ENCODE results near the gene LRRC8E. TPM values are rescaled to one million over a fixed set of nuclear protein-coding genes. Genes with fewer than 3 reads are reported as not detected.
A peak's percentile ranks its signal among the peaks of the same experiment; 100 is the strongest.

LRRC8E gene
- total and polyA plus RNA-seq, 4 donors, result 1.8 to 3.3 (median 2.4) TPM; not detected in 1

DNA sequence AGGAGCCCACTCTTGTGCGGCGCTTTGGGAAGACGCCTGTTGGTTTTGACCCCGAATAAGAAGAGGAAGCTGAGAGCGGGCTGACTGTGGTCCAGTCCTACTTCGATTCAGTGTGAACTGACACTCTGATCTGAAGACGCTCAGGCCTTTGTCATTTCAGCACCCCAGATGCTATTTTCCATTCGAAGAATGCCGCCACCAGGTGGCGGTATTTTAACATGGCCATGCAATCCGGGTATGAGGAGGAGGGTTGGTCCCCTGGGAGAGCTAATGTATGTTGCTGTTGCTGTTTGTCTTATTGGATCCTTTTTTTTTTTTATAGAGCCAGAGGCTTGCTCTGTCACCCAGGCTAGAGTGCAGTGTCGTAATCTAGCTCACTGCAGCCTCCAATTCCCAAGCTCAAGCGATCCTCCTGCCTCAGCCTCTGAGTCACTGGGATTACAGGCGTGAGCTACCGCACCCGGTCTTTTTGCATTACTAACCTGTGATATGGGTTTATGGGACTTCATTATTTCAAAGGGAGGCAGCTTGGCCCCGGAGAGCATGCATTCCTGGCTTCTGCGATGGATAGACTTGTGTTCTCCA, 56.0 kb downstream of the LRRC8E start:
- no peaks in the 10 kb centered on the region for H3K27me3 ChIP-seq (ENCODE audit: control insufficient read depth in 4 of 4, insufficient read depth in 4 of 4, low read length in 3 of 4)
- peaks cover 3 to 23% (median 11%) of the 10 kb centered on the region in 4 donors for H3K4me1 ChIP-seq (ENCODE audit: control insufficient read depth in 4 of 4, insufficient read depth in 4 of 4, low read length in 3 of 4)
- TF ChIP-seq RAD21 (IDR thresholded peaks at IDR 0.05), result peak; percentile 87 to 90
- TF ChIP-seq TAF1 (conservative IDR thresholded peaks at IDR 0.05), result peak; percentile 7
- no peak for TF ChIP-seq YY1 (IDR thresholded peaks at IDR 0.05)
- no peak for TF ChIP-seq FOXA2 (IDR thresholded peaks at IDR 0.05)
- TF ChIP-seq EGR1 (IDR thresholded peaks at IDR 0.05; ENCODE audit: low read depth in 2 of 2), result no peak
- TF ChIP-seq FOXA1 (IDR thresholded peaks at IDR 0.05), result no peak
- TF ChIP-seq, protein P1, sequence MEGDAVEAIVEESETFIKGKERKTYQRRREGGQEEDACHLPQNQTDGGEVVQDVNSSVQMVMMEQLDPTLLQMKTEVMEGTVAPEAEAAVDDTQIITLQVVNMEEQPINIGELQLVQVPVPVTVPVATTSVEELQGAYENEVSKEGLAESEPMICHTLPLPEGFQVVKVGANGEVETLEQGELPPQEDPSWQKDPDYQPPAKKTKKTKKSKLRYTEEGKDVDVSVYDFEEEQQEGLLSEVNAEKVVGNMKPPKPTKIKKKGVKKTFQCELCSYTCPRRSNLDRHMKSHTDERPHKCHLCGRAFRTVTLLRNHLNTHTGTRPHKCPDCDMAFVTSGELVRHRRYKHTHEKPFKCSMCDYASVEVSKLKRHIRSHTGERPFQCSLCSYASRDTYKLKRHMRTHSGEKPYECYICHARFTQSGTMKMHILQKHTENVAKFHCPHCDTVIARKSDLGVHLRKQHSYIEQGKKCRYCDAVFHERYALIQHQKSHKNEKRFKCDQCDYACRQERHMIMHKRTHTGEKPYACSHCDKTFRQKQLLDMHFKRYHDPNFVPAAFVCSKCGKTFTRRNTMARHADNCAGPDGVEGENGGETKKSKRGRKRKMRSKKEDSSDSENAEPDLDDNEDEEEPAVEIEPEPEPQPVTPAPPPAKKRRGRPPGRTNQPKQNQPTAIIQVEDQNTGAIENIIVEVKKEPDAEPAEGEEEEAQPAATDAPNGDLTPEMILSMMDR (IDR thresholded peaks at IDR 0.05; ENCODE audit: low read depth, low read length, missing input control), result peak; percentile 81
- no peak for TF ChIP-seq HNF4A (conservative IDR thresholded peaks at IDR 0.05)
- TF ChIP-seq SP1 (IDR thresholded peaks at IDR 0.05), result no peak
- no peak for TF ChIP-seq GABPA (IDR thresholded peaks at IDR 0.05 in 1 of 2, conservative IDR thresholded peaks at IDR 0.05 in 1 of 2)
- TF ChIP-seq HNF4G (IDR thresholded peaks at IDR 0.05), result no peak
- no peak for TF ChIP-seq NR2F2 (IDR thresholded peaks at IDR 0.05)
- TF ChIP-seq, protein P2, sequence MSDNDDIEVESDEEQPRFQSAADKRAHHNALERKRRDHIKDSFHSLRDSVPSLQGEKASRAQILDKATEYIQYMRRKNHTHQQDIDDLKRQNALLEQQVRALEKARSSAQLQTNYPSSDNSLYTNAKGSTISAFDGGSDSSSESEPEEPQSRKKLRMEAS (IDR thresholded peaks at IDR 0.05), result peak; percentile 4
- no peak for TF ChIP-seq JUND (IDR thresholded peaks at IDR 0.05)
- TF ChIP-seq, protein P3, sequence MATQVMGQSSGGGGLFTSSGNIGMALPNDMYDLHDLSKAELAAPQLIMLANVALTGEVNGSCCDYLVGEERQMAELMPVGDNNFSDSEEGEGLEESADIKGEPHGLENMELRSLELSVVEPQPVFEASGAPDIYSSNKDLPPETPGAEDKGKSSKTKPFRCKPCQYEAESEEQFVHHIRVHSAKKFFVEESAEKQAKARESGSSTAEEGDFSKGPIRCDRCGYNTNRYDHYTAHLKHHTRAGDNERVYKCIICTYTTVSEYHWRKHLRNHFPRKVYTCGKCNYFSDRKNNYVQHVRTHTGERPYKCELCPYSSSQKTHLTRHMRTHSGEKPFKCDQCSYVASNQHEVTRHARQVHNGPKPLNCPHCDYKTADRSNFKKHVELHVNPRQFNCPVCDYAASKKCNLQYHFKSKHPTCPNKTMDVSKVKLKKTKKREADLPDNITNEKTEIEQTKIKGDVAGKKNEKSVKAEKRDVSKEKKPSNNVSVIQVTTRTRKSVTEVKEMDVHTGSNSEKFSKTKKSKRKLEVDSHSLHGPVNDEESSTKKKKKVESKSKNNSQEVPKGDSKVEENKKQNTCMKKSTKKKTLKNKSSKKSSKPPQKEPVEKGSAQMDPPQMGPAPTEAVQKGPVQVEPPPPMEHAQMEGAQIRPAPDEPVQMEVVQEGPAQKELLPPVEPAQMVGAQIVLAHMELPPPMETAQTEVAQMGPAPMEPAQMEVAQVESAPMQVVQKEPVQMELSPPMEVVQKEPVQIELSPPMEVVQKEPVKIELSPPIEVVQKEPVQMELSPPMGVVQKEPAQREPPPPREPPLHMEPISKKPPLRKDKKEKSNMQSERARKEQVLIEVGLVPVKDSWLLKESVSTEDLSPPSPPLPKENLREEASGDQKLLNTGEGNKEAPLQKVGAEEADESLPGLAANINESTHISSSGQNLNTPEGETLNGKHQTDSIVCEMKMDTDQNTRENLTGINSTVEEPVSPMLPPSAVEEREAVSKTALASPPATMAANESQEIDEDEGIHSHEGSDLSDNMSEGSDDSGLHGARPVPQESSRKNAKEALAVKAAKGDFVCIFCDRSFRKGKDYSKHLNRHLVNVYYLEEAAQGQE (IDR thresholded peaks at IDR 0.05), result peak; percentile 96
- TF ChIP-seq, protein P4, sequence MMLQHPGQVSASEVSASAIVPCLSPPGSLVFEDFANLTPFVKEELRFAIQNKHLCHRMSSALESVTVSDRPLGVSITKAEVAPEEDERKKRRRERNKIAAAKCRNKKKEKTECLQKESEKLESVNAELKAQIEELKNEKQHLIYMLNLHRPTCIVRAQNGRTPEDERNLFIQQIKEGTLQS (IDR thresholded peaks at IDR 0.05), result peak; percentile 35
- TF ChIP-seq RXRA (IDR thresholded peaks at IDR 0.05), result no peak
- TF ChIP-seq, protein P5, sequence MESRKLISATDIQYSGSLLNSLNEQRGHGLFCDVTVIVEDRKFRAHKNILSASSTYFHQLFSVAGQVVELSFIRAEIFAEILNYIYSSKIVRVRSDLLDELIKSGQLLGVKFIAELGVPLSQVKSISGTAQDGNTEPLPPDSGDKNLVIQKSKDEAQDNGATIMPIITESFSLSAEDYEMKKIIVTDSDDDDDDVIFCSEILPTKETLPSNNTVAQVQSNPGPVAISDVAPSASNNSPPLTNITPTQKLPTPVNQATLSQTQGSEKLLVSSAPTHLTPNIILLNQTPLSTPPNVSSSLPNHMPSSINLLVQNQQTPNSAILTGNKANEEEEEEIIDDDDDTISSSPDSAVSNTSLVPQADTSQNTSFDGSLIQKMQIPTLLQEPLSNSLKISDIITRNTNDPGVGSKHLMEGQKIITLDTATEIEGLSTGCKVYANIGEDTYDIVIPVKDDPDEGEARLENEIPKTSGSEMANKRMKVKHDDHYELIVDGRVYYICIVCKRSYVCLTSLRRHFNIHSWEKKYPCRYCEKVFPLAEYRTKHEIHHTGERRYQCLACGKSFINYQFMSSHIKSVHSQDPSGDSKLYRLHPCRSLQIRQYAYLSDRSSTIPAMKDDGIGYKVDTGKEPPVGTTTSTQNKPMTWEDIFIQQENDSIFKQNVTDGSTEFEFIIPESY (IDR thresholded peaks at IDR 0.05), result no peak
- peak overlapping the region; percentile 17 to 57 for H3K9ac ChIP-seq (ENCODE audit: low read depth in 1 of 2, low read length in 2 of 2)
- peak overlapping the region; percentile 77 to 95 for H3K27ac ChIP-seq (ENCODE audit: low read depth in 1 of 2, low read length in 2 of 2)
- peaks cover 3 to 12% (median 7%) of the 10 kb centered on the region in 4 donors for H3K36me3 ChIP-seq (ENCODE audit: control insufficient read depth in 4 of 4, insufficient read depth in 3 of 4, low read depth in 1 of 4, low read length in 3 of 4)
- DNase-seq (ENCODE audit: low spot score), result peak; percentile 89
- WGBS, result 26% methylated on average over 18 of the region's 18 CpGs
- H3K9me3 ChIP-seq (ENCODE audit: control insufficient read depth in 4 of 4, low read length in 3 of 4), result no peaks in the 10 kb centered on the region
- H3K4me3 ChIP-seq (ENCODE audit: low read depth in 1 of 3, low read length in 3 of 3), result peak overlapping the region; percentile 44 to 73 (median 67)
